ENCODE data around the gene HOXD9. TPM values are rescaled to one million over a fixed set of nuclear protein-coding genes. Genes with fewer than 3 reads are reported as not detected.

Gene HOXD9
- total RNA-seq, 1 experiment from 2014 or later = not detected

GRCh38 chr2:176145085-176145969 is 22.8 kb downstream of the HOXD9 start:
- no TSS peak for BruUV-seq (replicated peaks)
- no peaks in the 10 kb centered on the region for H3K79me2 ChIP-seq (ENCODE audit: low read length)
- DNase-seq (no peak), ATAC-seq (no peak)
- intact Hi-C loops (cut with micrococcal nuclease) = no loop called here
- H3F3A ChIP-seq (ENCODE audit: low read length, unreplicated experiment) = no peaks in the 10 kb centered on the region
- H3K9me2 ChIP-seq (replicated peaks; ENCODE audit: low read length) = no peaks in the 10 kb centered on the region
- H3K9ac ChIP-seq (ENCODE audit: low read length) = no peak overlapping the region
- no peaks in the 10 kb centered on the region for H3K27me3 ChIP-seq (ENCODE audit: low read length)
- H3K4me3 ChIP-seq (ENCODE audit: low read length) = no peak overlapping the region
- no peak overlapping the region for H2AFZ ChIP-seq (ENCODE audit: low read length)
- POLR2A ChIA-PET (ENCODE audit: unreplicated experiment) = no interaction called here
- H3K36me3 ChIP-seq (ENCODE audit: low read depth, low read length) = no peaks in the 10 kb centered on the region
- no peak for TF ChIP-seq EZH2 (IDR thresholded peaks at IDR 0.05; ENCODE audit: low read length, unreplicated experiment)
- H3K9me3 ChIP-seq (ENCODE audit: low read length) = no peaks in the 10 kb centered on the region
- no peaks in the 10 kb centered on the region for H3K4me1 ChIP-seq (ENCODE audit: insufficient read depth, low read length)
- H4K20me1 ChIP-seq (ENCODE audit: low read length) = no peaks in the 10 kb centered on the region
- H3K27ac ChIP-seq (ENCODE audit: low read length) = no peak overlapping the region
- no peak overlapping the region for H3K4me2 ChIP-seq (ENCODE audit: low read length)
- CTCF ChIA-PET = no interaction called here

GRCh38 chr2:176146101-176146500 is 23.6 kb downstream of the HOXD9 start:
- ChIA-PET CTCF (interaction anchor here (0.5 kb wide), 1 partner anchor 9 kb away, joined by 4 read pairs; no protein-coding TSS in a partner anchor), POLR2A (ENCODE audit: unreplicated experiment) (no interaction called here)
- no peaks in the 10 kb centered on the region for H3K9me3 ChIP-seq (ENCODE audit: low read length)
- no peaks in the 10 kb centered on the region for H4K20me1 ChIP-seq (ENCODE audit: low read length)
- H3K27me3 ChIP-seq (ENCODE audit: low read length) = no peaks in the 10 kb centered on the region
- TF ChIP-seq EZH2phosphoT487 (IDR thresholded peaks at IDR 0.05; ENCODE audit: borderline replicate concordance, low read length) = no peak
- TF ChIP-seq CTCF (conservative IDR thresholded peaks at IDR 0.05; ENCODE audit: low read depth, low read length) = no peak
- no peak for TF ChIP-seq EZH2 (IDR thresholded peaks at IDR 0.05; ENCODE audit: low read length, unreplicated experiment)
- H3K36me3 ChIP-seq (ENCODE audit: low read depth, low read length) = no peaks in the 10 kb centered on the region
- H3K4me3 ChIP-seq (ENCODE audit: low read length) = no peak overlapping the region
- no peaks in the 10 kb centered on the region for H3F3A ChIP-seq (ENCODE audit: low read length, unreplicated experiment)
- H3K27ac ChIP-seq (ENCODE audit: low read length) = no peak overlapping the region
- H3K79me2 ChIP-seq (ENCODE audit: low read length) = no peaks in the 10 kb centered on the region
- BruUV-seq (replicated peaks) = no TSS peak
- H3K4me2 ChIP-seq (ENCODE audit: low read length) = no peak overlapping the region
- H2AFZ ChIP-seq (ENCODE audit: low read length) = no peak overlapping the region
- intact Hi-C loops (cut with micrococcal nuclease) = no loop called here
- no peak for ATAC-seq
- no peaks in the 10 kb centered on the region for H3K9me2 ChIP-seq (replicated peaks; ENCODE audit: low read length)
- H3K9ac ChIP-seq (ENCODE audit: low read length) = no peak overlapping the region
- DNase-seq = no peak
- H3K4me1 ChIP-seq (ENCODE audit: insufficient read depth, low read length) = no peaks in the 10 kb centered on the region

- Histone ChIP-seq H3F3A (ENCODE audit: low read length, unreplicated experiment) (no peaks in the 10 kb centered on the region), H4K20me1 (ENCODE audit: low read length) (no peaks in the 10 kb centered on the region), H3K4me2 (ENCODE audit: low read length) (no peak overlapping the region), H3K36me3 (ENCODE audit: low read depth, low read length) (no peaks in the 10 kb centered on the region), H3K9me3 (ENCODE audit: low read length) (no peaks in the 10 kb centered on the region), H3K27me3 (ENCODE audit: low read length) (no peaks in the 10 kb centered on the region), H3K9ac (ENCODE audit: low read length) (no peak overlapping the region), H3K27ac (ENCODE audit: low read length) (no peak overlapping the region), H3K9me2 (replicated peaks; ENCODE audit: low read length) (no peaks in the 10 kb centered on the region), H2AFZ (ENCODE audit: low read length) (no peak overlapping the region), H3K79me2 (ENCODE audit: low read length) (no peaks in the 10 kb centered on the region), H3K4me3 (ENCODE audit: low read length) (no peak overlapping the region), H3K4me1 (ENCODE audit: insufficient read depth, low read length) (no peaks in the 10 kb centered on the region)
- CTCF ChIA-PET = interaction anchor here (0.5 kb wide), 1 partner anchor 8 kb away, joined by 4 read pairs; no protein-coding TSS in a partner anchor
- no TSS peak for BruUV-seq (replicated peaks)
- no peak for TF ChIP-seq EZH2 (IDR thresholded peaks at IDR 0.05; ENCODE audit: low read length, unreplicated experiment)
- TF ChIP-seq CTCF (conservative IDR thresholded peaks at IDR 0.05; ENCODE audit: low read depth, low read length) = no peak
- TF ChIP-seq EZH2phosphoT487 (IDR thresholded peaks at IDR 0.05; ENCODE audit: borderline replicate concordance, low read length) = no peak
- ATAC-seq (no peak), DNase-seq (no peak)
- POLR2A ChIA-PET (ENCODE audit: unreplicated experiment) = no interaction called here
- intact Hi-C loops (cut with micrococcal nuclease) = no loop called here
Measured at GRCh38 chr2:176146645-176147044, 24.1 kb downstream of the HOXD9 start.

Measured in PC-3 (cell line).